Right lobe of liver (tissue), 4 donors: ENCODE data around the gene TAGAP.

Source experiments
- CTCF ChIP-seq, 4 donors: fragments of 200-600 bp in 3 of 4; fragments of 450-650 bp in 1 of 4; IDR thresholded peaks; one replicate each; pipeline versions ENCODE4 v1.5.1 to v1.8.0; 2016 to 2022; ENCODE audit warnings: antibody characterized with exemption in 4 of 4, mild to moderate bottlenecking in 2 of 4
- POLR2A ChIP-seq: fragments of 450-650 bp; IDR thresholded peaks from one replicate; pipeline ENCODE4 v1.6.1; 2017; ENCODE audit warnings: antibody characterized with exemption, mild to moderate bottlenecking
- donor health status: DM: no; HTN: no; CAD: no.
- donor health status: DM: no; HTN: no; CAD: no.
- donor health status: DM: no; HTN: yes; CAD: no.

- no peak for TF ChIP-seq CTCF (IDR thresholded peaks at IDR 0.05)
- TF ChIP-seq POLR2A, result no peak
Measured at GRCh38 chr6:159038914-159039884, 5.6 kb downstream of the TAGAP start.
